Skin epidermis (tissue), 12 donors: ENCODE results near the gene METTL26.

ENCODE experiments used
- H3K27ac ChIP-seq, 21 experiments: fragments of 200-600 bp; sonication (generic) in 11 of 21; one replicate each; pipeline ENCODE4 v1.5.0; 2020; ENCODE audit warnings: mild to moderate bottlenecking in 3 of 21, inconsistent platforms in 2 of 21, moderate library complexity in 2 of 21
- H3K4me3 ChIP-seq, 7 experiments: fragments of 200-600 bp; sonication (generic) in 2 of 7; one replicate each; pipeline ENCODE4 v1.5.0; 2020; ENCODE audit warnings: inconsistent platforms in 2 of 7, mild to moderate bottlenecking in 2 of 7, moderate library complexity in 1 of 7

Gene METTL26

DNA sequence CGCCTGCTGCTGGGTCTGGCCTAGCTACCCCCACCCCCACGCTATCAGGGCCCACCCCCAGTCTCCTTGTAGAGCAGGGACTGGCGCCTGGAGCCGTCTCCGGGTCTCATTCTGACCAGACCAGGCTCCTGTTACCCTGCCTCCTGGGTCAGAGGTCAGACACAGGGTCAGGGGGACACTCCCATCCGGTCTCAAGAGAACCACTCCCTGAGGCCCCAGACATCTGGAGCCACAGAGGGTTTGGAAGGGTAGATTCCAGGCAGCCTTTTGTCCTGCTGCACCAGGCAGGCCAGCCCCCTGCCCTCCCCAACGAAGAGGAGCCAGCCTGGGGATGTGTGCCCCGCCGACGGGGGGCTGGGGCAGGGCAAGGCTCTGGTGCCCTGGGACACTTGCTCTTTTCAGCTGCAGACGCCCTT is 6.3 kb downstream of the METTL26 start:
- peak overlapping the region in 2 of 21 experiments; percentile 18 to 33 for H3K27ac ChIP-seq
- H3K4me3 ChIP-seq = no peak overlapping the region

DNA sequence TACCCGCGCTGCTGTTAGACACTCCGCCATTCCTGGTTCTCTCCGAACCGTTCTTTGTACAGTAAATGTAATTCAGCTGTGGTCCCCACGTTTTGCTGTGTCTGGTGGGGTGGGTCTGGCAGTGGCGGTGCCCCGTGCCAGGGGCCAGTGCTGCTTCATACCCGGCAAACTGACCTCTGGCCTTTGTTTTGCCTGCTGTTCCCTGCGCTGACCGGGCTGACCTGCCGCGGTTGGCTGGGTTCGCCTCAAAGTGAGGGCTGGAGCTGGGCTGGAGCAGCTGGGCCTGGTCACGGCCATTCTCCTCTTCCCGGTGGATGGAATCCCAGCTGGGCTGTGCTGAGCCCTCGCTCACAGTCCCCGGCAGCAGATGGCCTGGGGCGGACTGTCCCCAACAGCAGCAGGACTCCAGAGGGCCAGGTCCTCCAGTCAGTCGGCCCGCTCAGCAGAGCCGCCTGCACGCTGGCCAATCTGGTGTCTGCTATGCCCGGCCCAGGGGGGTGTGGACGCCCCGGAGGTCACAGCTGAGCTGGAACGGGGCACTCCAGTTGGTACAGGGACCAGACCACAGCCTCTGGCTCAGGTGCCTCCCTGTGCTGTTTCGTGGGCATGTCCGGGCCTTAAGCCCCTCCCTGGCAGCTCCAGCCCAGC is 6.8 kb downstream of the METTL26 start:
- Histone ChIP-seq H3K27ac (peak overlapping the region in 2 of 21 experiments; percentile 18 to 23), H3K4me3 (no peak overlapping the region)

DNA sequence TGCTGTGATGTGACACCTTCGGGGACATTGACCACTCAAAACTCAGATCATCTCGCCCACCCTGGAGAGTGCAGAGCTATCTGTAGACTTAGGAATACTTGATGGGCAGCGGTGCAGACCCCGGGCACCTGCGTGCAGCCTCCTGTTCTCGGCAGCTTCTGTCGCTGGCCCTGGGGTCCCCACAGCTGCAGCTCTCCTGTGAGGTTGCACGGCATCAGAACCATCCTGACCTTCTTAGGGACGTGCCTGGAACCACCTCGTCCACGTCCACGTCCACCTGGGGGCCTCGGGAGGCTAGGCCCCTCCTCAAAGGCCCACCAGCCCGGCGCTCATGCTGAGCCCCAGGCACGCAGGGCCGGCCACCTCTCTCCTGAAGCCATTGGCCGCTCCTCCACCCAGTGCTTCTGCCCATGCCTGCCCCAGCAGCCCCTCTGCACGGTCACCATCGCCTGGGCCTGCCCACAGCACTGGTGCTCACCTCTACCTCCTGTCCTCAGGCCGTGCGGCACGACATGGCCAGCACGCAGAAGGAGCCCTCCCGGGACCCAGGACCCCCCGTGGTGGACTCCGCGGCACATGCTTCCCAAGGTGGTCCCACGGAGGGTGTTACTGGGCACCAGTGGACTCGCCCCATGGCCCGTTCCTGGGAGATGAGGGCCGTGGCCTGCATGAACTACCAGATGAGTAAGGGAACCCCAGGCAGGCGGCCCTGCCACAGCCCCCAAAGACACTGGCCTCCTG is 7.6 kb downstream of the METTL26 start:
- Histone ChIP-seq H3K4me3 (no peak overlapping the region), H3K27ac (peak overlapping the region in 1 of 21 experiments; percentile 23)

DNA sequence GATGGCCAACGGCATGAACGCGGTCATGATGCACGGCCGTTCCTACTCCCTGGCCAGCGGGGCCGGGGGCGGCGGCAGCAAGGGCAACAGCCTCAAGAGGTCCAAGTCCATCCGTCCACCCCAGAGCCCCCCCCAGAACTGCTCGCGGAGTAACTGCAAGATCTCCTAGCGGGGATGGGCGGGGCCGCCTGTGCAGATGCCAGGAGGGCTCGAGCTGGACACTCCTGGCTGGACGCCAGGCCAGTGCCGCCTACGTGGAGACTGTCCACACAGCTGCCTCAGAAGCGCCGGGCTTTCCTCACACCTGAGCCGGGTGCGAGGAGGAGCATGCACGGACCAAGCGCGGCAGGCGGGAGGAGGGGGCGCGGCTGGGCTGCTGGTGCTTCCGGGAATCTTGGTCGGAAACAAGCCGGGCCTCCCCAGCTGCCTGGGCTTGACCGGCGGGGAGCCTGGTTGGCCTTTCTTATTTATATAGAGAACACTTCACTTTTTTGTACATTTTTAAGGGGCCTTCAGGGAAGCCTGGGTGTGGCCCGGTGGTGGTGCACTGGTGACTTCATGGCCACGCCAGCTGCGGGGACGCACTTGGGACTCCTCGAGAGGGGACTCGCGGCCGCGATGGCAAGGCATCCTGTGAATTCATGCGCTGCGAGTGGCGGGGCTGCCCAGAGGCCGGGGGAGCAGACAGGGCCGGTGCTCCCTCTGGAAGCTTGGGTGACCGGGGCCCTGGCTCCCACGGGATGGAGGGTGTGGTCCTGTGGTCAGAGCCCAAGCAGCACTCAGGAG is 8.5 kb downstream of the METTL26 start:
- Histone ChIP-seq H3K4me3 (no peak overlapping the region), H3K27ac (no peak overlapping the region)

DNA sequence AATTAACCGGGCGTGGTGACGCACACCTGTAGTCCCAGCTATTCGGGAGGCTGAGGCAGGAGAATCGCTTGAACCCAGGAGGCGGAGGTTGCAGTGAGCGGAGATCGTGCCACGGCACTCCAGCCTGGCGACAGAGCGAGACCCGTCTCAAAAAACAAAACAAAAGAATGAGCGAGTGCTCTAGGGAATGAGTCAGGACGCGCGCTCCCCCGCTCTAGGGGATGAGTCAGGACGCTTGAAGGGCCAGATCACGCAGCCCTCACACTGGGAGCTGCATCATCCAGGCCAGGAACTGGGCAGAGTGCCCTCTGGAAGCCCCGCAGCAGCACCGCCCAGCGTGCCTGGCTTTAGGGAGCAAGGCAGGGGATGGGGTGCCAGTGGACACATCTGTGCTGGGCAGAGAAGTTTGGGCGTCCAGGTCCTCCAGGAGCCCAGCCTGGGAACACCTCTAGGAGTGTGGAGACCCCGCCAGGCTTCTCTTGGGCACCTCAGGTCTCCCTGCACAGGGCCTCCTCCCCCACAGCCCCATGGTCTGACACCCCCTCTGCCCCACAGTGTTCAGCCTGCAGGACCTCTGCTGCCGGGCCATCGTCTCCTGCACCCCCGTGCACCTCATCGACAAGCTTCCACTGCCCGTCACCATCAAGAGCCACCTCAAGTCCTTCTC is 9.2 kb downstream of the METTL26 start:
- peak overlapping the region in 4 of 21 experiments; percentile 16 to 63 (median 30) for H3K27ac ChIP-seq

DNA sequence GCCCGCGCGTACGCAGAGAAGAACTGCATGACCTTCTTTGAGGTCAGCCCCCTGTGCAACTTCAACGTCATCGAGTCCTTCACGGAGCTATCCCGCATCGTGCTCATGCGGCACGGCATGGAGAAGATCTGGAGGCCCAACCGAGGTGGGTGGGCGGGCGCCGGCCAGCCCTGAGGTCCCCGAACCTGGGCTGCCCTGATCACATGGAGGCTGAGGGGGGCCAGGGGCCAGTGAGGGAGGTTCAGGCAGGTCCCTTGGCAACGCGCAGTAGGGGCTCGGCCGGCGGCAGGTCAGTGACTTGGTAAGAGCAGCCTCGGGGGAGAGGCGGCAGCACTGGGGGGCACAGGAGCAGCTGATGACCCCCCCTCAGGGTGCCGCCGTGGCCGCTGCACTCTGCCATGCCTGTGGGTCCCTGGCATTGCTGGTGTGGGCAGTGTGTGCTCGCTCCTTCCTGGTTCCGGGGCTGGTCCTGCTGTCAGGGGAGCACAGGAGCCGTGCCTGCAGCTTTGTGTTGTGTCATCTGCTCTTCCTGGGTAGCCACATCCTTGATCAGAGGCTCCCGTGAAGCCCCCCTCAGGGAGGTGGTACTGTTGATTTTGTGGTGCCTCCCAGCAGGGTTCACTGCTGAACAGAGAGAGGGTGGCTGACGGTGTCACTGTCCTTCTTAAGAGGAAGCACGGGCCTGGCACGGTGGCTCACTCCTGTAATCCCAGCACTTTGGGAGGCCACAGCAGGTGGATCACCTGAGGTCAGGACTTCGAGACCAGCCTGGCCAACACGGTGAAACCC is 9.9 kb downstream of the METTL26 start:
- H3K4me3 ChIP-seq = no peak overlapping the region
- peak overlapping the region in 5 of 21 experiments; percentile 16 to 63 (median 36) for H3K27ac ChIP-seq

More for the DNA sequence above, 9.2 kb downstream of the METTL26 start:
- H3K4me3 ChIP-seq = no peak overlapping the region

DNA sequence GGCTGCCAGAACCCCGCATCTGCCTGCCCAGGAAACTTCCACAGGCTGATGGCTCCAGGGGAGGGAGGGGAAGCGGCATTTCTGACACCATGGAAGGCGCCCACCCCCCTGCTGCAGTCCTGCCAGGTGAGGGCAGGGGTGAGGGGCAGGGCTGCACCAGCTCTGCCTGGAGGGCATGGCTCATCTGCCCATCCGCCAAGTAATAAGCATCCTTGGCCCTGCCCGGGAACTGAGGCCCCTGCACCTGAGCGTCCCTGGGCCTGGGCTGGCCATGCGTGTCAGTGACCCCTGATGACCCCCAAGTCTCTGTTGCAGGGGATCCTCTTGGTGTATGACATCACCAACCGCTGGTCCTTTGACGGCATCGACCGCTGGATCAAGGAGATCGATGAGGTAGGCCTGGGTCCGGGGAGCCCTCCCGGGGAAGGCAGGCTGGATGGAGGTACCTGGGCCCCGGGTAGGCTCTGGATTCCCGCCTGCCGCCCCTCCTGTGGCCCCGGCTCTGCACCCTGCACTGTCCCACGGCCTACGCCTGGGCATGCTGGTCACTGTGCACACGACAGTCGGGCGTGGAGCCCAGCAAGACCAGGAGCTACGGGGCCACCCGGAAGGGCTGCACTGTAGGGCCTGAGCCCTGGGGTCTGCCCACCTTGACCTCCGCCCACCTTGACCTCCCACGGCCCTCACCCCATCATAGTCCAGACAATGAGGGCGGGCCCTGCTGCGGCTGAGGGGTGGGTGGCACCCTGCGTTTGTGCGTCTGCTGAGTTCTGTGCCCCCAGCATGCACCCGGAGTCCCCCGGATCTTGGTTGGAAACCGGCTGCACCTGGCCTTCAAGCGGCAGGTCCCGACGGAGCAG is 10.8 kb downstream of the METTL26 start:
- Histone ChIP-seq H3K27ac (no peak overlapping the region), H3K4me3 (no peak overlapping the region)

DNA sequence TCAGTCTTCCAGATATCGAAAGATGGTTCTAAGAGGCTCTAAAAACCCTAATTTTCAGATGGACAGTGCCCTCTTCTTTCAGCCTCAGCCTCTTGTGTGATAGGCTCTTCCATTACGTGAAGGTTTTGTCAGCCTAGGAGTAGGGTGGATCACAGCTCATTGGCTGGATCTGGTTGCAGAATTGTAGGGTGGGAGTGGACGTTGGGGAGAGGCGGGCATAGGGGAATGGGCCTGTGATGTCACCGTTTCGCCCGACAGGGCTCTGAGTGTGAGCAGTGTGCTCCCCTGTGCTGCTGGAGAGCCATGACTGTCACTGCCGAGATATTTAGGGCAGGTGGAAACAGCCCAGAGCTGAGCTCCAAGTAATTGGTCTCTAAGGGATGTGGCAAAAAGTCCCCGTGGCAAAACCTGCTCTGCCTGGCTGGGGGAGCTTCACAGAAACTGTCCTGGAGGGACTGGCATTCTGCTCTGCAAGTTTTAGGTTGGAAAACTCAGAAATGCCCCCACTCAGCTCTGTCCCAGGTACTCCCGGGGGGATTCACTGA is 11.5 kb downstream of the METTL26 start:
- no peak overlapping the region for H3K4me3 ChIP-seq
- H3K27ac ChIP-seq = no peak overlapping the region

DNA sequence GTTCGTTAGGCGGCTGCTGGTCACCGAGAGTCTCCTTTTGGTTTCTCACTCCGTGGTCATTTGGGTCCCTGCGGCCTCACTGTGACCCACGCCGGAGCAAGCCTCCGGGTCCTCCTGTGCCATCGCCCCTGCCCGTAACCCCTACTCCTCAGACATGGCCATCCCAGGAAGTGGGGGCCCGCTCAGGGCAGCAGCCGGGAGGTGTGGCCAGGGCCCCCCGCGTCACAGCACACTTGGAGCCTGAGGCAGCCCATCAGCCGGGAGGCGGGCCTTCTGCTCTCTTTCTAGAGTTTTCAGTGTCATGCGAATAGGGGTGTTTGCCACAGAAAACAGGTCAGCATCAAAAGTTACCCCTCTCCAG is 13.2 kb downstream of the METTL26 start:
- peak overlapping the region in 8 of 21 experiments; percentile 3 to 56 (median 30) for H3K27ac ChIP-seq
- H3K4me3 ChIP-seq = no peak overlapping the region

DNA sequence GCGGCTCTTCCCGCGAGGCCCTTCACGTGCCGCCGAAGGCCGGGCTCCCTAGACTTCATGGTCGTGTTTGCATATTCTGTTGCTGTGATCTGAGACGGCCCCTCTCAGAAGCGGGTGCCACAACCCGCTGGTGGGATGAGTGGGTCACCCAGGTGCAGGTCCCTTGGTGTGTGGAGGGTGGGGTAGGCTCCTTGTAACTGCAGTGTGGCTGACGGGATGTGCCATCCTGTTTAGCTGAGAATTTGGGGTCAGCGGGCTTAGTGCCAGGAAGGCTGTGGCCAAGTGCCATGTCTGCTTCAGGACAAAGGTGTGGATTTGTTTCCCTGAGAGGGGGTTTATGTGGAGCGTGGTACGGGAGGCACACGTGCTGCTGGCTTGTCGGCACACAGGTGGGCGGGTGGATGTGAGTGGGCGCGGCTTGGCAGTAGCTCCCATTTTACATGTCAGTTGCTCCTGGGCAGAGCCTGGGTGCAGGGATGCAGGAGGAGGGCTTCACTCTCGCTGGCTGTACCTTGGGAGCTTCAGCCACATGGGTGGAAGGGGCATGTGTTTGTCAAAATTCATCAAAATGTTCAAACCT is 14.5 kb downstream of the METTL26 start:
- H3K4me3 ChIP-seq = no peak overlapping the region
- H3K27ac ChIP-seq = peak overlapping the region in 8 of 21 experiments; percentile 7 to 52 (median 34)

DNA sequence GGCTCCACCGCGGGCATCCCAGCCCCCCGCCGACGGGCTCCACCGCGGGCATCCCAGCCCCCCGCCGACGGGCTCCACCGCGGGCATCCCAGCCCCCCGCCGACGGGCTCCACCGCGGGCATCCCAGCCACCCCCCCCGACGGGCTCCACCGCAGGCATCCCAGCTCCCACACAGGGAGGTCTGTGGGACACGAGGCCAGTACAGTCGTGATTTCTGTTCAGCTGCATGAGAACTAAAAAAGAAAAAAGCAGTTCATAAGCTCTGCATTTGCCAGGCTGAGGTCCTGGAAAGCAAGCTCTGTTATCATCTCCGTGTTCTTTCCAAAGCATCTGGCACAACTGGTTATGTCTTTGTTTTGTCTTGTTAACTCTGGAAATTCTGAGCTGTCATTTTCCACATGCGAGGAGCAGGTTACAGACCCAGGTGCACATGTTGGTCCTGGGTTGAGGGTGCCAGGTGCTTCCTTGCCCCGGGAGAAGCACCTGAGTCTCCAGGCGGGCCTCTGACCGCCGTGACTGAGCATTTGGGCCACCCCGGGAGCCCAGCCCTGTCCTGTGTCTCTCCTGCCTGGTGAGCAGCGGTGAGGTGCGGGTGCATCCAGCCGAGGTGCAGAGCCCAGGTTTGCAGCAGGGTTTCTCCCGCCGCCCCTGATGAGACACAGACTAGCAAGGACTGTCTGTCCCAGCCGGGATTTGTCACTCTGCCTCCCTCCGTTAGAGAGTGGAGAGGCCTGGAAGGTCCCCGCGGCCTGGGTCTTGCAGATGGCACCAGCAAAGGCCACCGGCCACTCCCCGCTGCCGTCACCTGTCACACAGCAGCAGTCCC is 15.2 kb downstream of the METTL26 start:
- H3K4me3 ChIP-seq = no peak overlapping the region
- H3K27ac ChIP-seq = peak overlapping the region in 6 of 21 experiments; percentile 7 to 52 (median 34)

DNA sequence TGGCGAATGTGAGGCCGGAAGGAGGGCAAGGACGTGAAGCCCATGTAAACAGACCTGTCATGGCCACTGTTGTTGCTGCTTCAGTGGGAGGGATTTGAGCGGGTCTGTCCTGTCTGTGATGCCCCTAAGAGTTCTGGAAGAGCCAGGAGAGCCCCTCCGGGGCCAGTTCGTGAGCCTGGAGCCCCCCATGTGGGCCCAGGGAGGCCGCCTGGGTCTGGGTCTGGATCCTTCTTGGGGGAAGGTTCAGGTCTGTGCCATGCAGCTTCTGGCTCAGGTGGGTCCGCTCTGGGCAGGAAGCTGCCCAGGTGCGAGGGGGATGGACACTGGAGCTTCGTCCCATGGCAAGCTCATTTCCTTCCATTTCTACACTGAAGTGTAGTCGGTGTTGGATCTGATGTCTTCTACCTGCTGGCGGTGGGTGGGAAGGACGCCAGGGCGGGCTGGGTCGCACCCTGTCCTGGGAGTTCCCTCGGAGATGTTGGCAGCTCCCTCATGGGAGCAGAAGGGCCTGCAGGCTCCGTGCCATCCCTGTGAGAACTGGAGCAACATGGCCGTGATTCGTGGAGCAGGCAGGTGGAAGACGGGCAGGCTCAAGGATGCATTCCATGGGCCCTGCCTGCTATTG is 16.5 kb downstream of the METTL26 start:
- no peak overlapping the region for H3K4me3 ChIP-seq
- H3K27ac ChIP-seq = peak overlapping the region in 1 of 21 experiments; percentile 18

DNA sequence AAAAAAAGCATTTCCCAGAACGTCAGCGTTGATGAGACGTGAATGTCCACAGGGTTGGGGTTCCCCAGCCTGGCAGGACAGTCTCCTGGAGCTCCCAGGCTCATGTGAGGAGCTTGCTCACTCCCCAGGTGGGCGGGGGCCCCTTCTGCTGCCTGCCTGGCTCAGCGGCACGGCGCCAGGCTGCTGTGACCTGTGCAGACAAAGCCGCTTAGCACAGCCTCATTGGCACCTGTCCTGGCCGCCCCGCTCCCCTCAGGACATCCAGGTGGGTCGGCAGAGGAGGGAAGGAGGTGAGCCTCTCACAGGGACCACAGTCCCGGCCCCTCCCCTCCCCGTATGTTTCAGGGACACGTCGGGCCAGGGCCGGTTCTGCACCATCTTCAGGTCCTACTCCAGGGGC is 18.2 kb downstream of the METTL26 start:
- H3K4me3 ChIP-seq = no peak overlapping the region

DNA sequence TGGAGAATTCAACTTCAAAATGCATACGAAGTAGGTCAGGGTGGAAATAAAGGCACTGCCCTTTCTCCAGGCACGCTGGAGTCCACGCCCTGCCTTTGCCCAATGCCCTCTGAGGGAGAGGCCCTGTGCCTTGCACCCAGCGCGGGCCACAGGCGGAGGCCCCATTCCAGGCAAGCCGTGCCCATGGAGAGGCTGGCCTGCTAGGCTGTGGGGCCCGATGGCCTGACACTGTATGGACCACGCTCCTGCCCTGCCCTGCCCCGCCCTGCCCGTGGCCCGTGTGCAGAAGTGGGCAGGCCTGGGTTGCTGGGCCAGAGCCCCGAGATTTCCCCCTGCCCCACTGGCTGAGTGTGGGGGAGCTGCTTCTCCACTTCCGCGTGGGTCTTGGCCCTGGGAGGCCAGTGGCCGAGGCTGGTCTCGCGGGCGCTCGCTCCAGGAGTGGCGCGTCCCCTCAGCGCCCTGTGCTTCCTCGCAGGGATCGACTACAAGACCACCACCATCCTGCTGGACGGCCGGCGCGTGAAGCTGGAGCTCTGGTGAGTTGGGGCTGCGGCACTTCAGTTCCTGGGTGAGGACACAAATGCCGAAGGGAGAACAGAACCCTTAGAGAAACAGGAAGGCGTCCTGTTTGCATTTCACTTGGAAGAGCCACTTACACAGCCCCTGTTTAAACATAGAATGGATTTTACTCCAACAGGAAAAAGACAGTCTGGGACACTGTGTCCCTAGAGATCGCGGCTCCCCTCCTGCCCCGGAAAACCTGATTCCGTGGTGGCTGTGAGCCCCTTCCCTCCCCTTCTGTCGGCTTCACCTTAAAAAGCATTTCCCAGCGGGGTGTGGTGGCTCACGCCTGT is 19.1 kb downstream of the METTL26 start:
- Histone ChIP-seq H3K4me3 (no peak overlapping the region), H3K27ac (no peak overlapping the region)

More for the DNA sequence above, 18.2 kb downstream of the METTL26 start:
- no peak overlapping the region for H3K27ac ChIP-seq

DNA sequence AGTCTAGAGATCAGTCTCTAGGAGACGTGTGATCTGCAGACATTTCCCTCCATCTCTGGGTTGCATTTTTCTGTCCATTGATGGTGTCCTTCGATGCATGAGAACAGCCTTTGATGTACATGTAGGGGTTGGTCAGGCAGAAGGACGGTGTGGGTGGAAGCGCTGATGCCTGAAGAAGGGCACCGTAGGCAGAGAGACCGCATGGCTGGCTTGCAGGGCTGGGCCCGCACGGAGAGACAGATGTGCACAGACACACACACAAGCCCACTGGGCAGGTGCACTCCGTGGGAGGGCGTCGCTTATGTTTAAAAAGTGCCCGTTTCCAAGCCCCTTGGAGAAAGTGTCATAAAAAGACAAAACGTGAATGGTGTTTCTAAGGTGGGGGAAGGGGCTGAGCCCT is 21.0 kb downstream of the METTL26 start:
- no peak overlapping the region for H3K4me3 ChIP-seq
- H3K27ac ChIP-seq = no peak overlapping the region
